ENCODE data around the gene ZCCHC24. TPM values are rescaled to one million over a fixed set of nuclear protein-coding genes. Genes with fewer than 3 reads are reported as not detected.

The ZCCHC24 gene
- polyA plus RNA-seq, 1 donor from 2014 or later = 0.80 TPM

GRCh38 chr10:79434223-79434687 lies 11.2 kb downstream of the ZCCHC24 start:
- H3K4me3 Mint-ChIP-seq = no peak overlapping the region
- H3K9me3 Mint-ChIP-seq = no peaks in the 10 kb centered on the region
- peak overlapping the region in 1 of 3 donors; percentile 82 for H3K27ac Mint-ChIP-seq
- no peaks in the 10 kb centered on the region for H3K4me1 Mint-ChIP-seq
- peaks cover 5% of the 10 kb centered on the region for H3K36me3 Mint-ChIP-seq
- H3K27me3 Mint-ChIP-seq = no peaks in the 10 kb centered on the region

- Mint-ChIP-seq H3K27ac (no peak overlapping the region), H3K36me3 (peaks cover 5% of the 10 kb centered on the region), H3K4me1 (no peaks in the 10 kb centered on the region), H3K9me3 (no peaks in the 10 kb centered on the region), H3K27me3 (no peaks in the 10 kb centered on the region), H3K4me3 (no peak overlapping the region)
Observed at GRCh38 chr10:79433324-79434222, 11.9 kb downstream of the ZCCHC24 start.

GRCh38 chr10:79431891-79432831 lies 13.3 kb downstream of the ZCCHC24 start:
- Mint-ChIP-seq H3K27ac (no peak overlapping the region), H3K4me3 (no peak overlapping the region), H3K36me3 (peaks cover 5% of the 10 kb centered on the region), H3K27me3 (no peaks in the 10 kb centered on the region), H3K9me3 (peaks cover 0 to 5% (median 4%) of the 10 kb centered on the region in 3 donors), H3K4me1 (no peaks in the 10 kb centered on the region)

GRCh38 chr10:79431428-79431827 lies 14.0 kb downstream of the ZCCHC24 start:
- Mint-ChIP-seq H3K9me3 (peaks cover 0 to 5% (median 5%) of the 10 kb centered on the region in 3 donors), H3K27me3 (no peaks in the 10 kb centered on the region), H3K36me3 (peaks cover 9% of the 10 kb centered on the region), H3K4me1 (no peaks in the 10 kb centered on the region), H3K4me3 (no peak overlapping the region), H3K27ac (no peak overlapping the region)

- Mint-ChIP-seq H3K9me3 (peaks cover 0 to 5% (median 5%) of the 10 kb centered on the region in 3 donors), H3K27ac (no peak overlapping the region), H3K4me1 (no peaks in the 10 kb centered on the region), H3K36me3 (peaks cover 12% of the 10 kb centered on the region), H3K4me3 (no peak overlapping the region), H3K27me3 (no peaks in the 10 kb centered on the region)
Observed at GRCh38 chr10:79430936-79431335, 14.5 kb downstream of the ZCCHC24 start.

GRCh38 chr10:79430325-79430905 lies 15.0 kb downstream of the ZCCHC24 start:
- peaks cover 13% of the 10 kb centered on the region for H3K36me3 Mint-ChIP-seq
- H3K4me3 Mint-ChIP-seq = no peak overlapping the region
- H3K27me3 Mint-ChIP-seq = no peaks in the 10 kb centered on the region
- no peak overlapping the region for H3K27ac Mint-ChIP-seq
- H3K4me1 Mint-ChIP-seq = no peaks in the 10 kb centered on the region
- H3K9me3 Mint-ChIP-seq = peaks cover 0 to 5% (median 5%) of the 10 kb centered on the region in 3 donors

- H3K36me3 Mint-ChIP-seq = peaks cover 15% of the 10 kb centered on the region
- no peak overlapping the region for H3K4me3 Mint-ChIP-seq
- H3K27me3 Mint-ChIP-seq = no peaks in the 10 kb centered on the region
- no peak overlapping the region for H3K27ac Mint-ChIP-seq
- H3K9me3 Mint-ChIP-seq = peaks cover 0 to 5% (median 5%) of the 10 kb centered on the region in 3 donors
- H3K4me1 Mint-ChIP-seq = no peaks in the 10 kb centered on the region
Observed at GRCh38 chr10:79429751-79430150, 15.7 kb downstream of the ZCCHC24 start.

- no peaks in the 10 kb centered on the region for H3K4me1 Mint-ChIP-seq
- peaks cover 17% of the 10 kb centered on the region for H3K36me3 Mint-ChIP-seq
- no peak overlapping the region for H3K4me3 Mint-ChIP-seq
- H3K9me3 Mint-ChIP-seq = peaks cover 0 to 5% (median 5%) of the 10 kb centered on the region in 3 donors
- no peak overlapping the region for H3K27ac Mint-ChIP-seq
- H3K27me3 Mint-ChIP-seq = no peaks in the 10 kb centered on the region
Observed at GRCh38 chr10:79427965-79428364, 17.5 kb downstream of the ZCCHC24 start.

- Mint-ChIP-seq H3K36me3 (peaks cover 17% of the 10 kb centered on the region), H3K9me3 (peaks cover 0 to 5% (median 5%) of the 10 kb centered on the region in 3 donors), H3K4me3 (no peak overlapping the region), H3K27ac (no peak overlapping the region), H3K4me1 (no peaks in the 10 kb centered on the region), H3K27me3 (no peaks in the 10 kb centered on the region)
Observed at GRCh38 chr10:79425074-79425532, 20.3 kb downstream of the ZCCHC24 start.

GRCh38 chr10:79424221-79425073 lies 21.0 kb downstream of the ZCCHC24 start:
- Mint-ChIP-seq H3K27me3 (no peaks in the 10 kb centered on the region), H3K27ac (no peak overlapping the region)

GRCh38 chr10:79422178-79422892 lies 23.1 kb downstream of the ZCCHC24 start:
- H3K4me1 Mint-ChIP-seq = no peaks in the 10 kb centered on the region
- H3K27ac Mint-ChIP-seq = no peak overlapping the region
- peaks cover 12% of the 10 kb centered on the region for H3K36me3 Mint-ChIP-seq
- peaks cover 0 to 1% (median 0%) of the 10 kb centered on the region in 3 donors for H3K9me3 Mint-ChIP-seq
- no peak overlapping the region for H3K4me3 Mint-ChIP-seq
- no peaks in the 10 kb centered on the region for H3K27me3 Mint-ChIP-seq

More at GRCh38 chr10:79424221-79425073, 21.0 kb downstream of the ZCCHC24 start:
- Mint-ChIP-seq H3K36me3 (peaks cover 17% of the 10 kb centered on the region), H3K4me1 (no peaks in the 10 kb centered on the region), H3K4me3 (no peak overlapping the region), H3K9me3 (peaks cover 0 to 5% (median 5%) of the 10 kb centered on the region in 3 donors)

- no peak overlapping the region for H3K4me3 Mint-ChIP-seq
- H3K9me3 Mint-ChIP-seq = no peaks in the 10 kb centered on the region
- H3K4me1 Mint-ChIP-seq = no peaks in the 10 kb centered on the region
- H3K27me3 Mint-ChIP-seq = no peaks in the 10 kb centered on the region
- peak overlapping the region in 1 of 3 donors; percentile 74 for H3K27ac Mint-ChIP-seq
- peaks cover 7% of the 10 kb centered on the region for H3K36me3 Mint-ChIP-seq
Observed at GRCh38 chr10:79420974-79421688, 24.3 kb downstream of the ZCCHC24 start.
